Stimulated activated CD4-positive, alpha-beta T cell treated with anti-CD3 and anti-CD28 coated beads, Interleukin-4, amount 100 ng/mL, for 4 hours (primary cell): ENCODE data around the gene IL1RL2.

Source experiments
- DNase-seq, 2 experiments: peaks; one replicate each; pipeline ENCODE4 v3.0.0-alpha.2; 2020

The IL1RL2 gene

GRCh38 chr2:102240640-102241370 is 54.0 kb downstream of the IL1RL2 start:
- peak; percentile 82 to 90 for DNase-seq

- DNase-seq = no peak
Observed at GRCh38 chr2:102241616-102242305, 54.9 kb downstream of the IL1RL2 start.

GRCh38 chr2:102245266-102246151 is 58.7 kb downstream of the IL1RL2 start:
- DNase-seq = no peak

- no peak for DNase-seq
Observed at GRCh38 chr2:102250278-102250821, 63.5 kb downstream of the IL1RL2 start.

- peak; percentile 65 to 69 for DNase-seq
Observed at GRCh38 chr2:102251042-102251848, 64.4 kb downstream of the IL1RL2 start.

GRCh38 chr2:102251849-102252203 is 65.0 kb downstream of the IL1RL2 start:
- DNase-seq = no peak

- DNase-seq = no peak
Observed at GRCh38 chr2:102252236-102252635, 65.4 kb downstream of the IL1RL2 start.

- DNase-seq = no peak
Observed at GRCh38 chr2:102253140-102253752, 66.4 kb downstream of the IL1RL2 start.

- no peak for DNase-seq
Observed at GRCh38 chr2:102253753-102254150, 66.9 kb downstream of the IL1RL2 start.

GRCh38 chr2:102256276-102256675 is 69.5 kb downstream of the IL1RL2 start:
- no peak for DNase-seq

- DNase-seq = no peak
Observed at GRCh38 chr2:102256874-102257462, 70.1 kb downstream of the IL1RL2 start.

GRCh38 chr2:102258025-102258385 is 71.2 kb downstream of the IL1RL2 start:
- no peak for DNase-seq

GRCh38 chr2:102258386-102259074 is 71.7 kb downstream of the IL1RL2 start:
- peak in 1 of 2 experiments; percentile 38 for DNase-seq

- DNase-seq = no peak
Observed at GRCh38 chr2:102261467-102262135, 74.8 kb downstream of the IL1RL2 start.

- DNase-seq = no peak
Observed at GRCh38 chr2:102262216-102263129, 75.7 kb downstream of the IL1RL2 start.

- DNase-seq = no peak
Observed at GRCh38 chr2:102264952-102265351, 78.1 kb downstream of the IL1RL2 start.

GRCh38 chr2:102266204-102266603 is 79.4 kb downstream of the IL1RL2 start:
- DNase-seq = no peak

- no peak for DNase-seq
Observed at GRCh38 chr2:102267774-102268173, 81.0 kb downstream of the IL1RL2 start.

- no peak for DNase-seq
Observed at GRCh38 chr2:102268510-102269199, 81.8 kb downstream of the IL1RL2 start.
